Measurements from ENCODE around the gene SCUBE2.

DNA sequence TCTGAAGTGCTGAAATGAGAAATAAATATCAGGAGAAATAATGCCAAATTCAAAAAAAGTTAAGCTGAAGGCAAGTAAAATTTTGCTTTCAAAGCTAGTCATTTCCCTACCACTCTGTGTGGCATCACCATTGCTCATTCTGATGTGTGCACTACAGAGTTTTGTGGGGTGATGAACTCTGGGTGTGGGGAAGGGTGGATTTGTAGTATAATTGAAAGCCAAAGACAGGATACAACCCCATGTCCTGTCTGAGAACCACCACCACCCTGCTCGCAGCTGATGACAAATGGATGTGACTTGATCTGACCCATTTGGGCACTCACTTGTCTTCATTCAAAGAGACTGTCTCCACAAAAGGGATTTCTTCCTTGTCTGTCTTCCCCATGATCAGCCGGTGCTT lies 107.8 kb downstream of the SCUBE2 start:
- TF ChIP-seq EHMT2 (IDR thresholded peaks at IDR 0.05; ENCODE audit: low read depth): no peak
- TF ChIP-seq NFE2L2 (conservative IDR thresholded peaks at IDR 0.05; ENCODE audit: low read length): no peak
- TF ChIP-seq ESRRA (IDR thresholded peaks at IDR 0.05; ENCODE audit: borderline replicate concordance, low read length): no peak
- TF ChIP-seq, protein P1, sequence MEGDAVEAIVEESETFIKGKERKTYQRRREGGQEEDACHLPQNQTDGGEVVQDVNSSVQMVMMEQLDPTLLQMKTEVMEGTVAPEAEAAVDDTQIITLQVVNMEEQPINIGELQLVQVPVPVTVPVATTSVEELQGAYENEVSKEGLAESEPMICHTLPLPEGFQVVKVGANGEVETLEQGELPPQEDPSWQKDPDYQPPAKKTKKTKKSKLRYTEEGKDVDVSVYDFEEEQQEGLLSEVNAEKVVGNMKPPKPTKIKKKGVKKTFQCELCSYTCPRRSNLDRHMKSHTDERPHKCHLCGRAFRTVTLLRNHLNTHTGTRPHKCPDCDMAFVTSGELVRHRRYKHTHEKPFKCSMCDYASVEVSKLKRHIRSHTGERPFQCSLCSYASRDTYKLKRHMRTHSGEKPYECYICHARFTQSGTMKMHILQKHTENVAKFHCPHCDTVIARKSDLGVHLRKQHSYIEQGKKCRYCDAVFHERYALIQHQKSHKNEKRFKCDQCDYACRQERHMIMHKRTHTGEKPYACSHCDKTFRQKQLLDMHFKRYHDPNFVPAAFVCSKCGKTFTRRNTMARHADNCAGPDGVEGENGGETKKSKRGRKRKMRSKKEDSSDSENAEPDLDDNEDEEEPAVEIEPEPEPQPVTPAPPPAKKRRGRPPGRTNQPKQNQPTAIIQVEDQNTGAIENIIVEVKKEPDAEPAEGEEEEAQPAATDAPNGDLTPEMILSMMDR (IDR thresholded peaks at IDR 0.05): no peak
- no peak for TF ChIP-seq CBX2 (IDR thresholded peaks at IDR 0.05; ENCODE audit: borderline replicate concordance, low read depth)
- TF ChIP-seq, protein P2, sequence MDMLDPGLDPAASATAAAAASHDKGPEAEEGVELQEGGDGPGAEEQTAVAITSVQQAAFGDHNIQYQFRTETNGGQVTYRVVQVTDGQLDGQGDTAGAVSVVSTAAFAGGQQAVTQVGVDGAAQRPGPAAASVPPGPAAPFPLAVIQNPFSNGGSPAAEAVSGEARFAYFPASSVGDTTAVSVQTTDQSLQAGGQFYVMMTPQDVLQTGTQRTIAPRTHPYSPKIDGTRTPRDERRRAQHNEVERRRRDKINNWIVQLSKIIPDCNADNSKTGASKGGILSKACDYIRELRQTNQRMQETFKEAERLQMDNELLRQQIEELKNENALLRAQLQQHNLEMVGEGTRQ (IDR thresholded peaks at IDR 0.05): no peak
- no peak for TF ChIP-seq EP300 (IDR thresholded peaks at IDR 0.05)
- TF ChIP-seq, protein P3, sequence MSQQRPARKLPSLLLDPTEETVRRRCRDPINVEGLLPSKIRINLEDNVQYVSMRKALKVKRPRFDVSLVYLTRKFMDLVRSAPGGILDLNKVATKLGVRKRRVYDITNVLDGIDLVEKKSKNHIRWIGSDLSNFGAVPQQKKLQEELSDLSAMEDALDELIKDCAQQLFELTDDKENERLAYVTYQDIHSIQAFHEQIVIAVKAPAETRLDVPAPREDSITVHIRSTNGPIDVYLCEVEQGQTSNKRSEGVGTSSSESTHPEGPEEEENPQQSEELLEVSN (IDR thresholded peaks at IDR 0.05; ENCODE audit: borderline replicate concordance, low read depth): no peak
- no peak for TF ChIP-seq FOSL2 (IDR thresholded peaks at IDR 0.05)
- no peak for TF ChIP-seq FOSL2 (CRISPR knock-in tag; IDR thresholded peaks at IDR 0.05)
- no peak for TF ChIP-seq MYC (IDR thresholded peaks at IDR 0.05; ENCODE audit: borderline replicate concordance, low read length)
- no peak for TF ChIP-seq RNF2 (IDR thresholded peaks at IDR 0.05; ENCODE audit: borderline replicate concordance, low read depth)
- no peak for TF ChIP-seq POLR2AphosphoS2 (conservative IDR thresholded peaks at IDR 0.05; ENCODE audit: low read length)
- TF ChIP-seq BHLHE40 (IDR thresholded peaks at IDR 0.05; ENCODE audit: low read depth, low read length): no peak

Measured in A549 (cell line).